ENCODE data around the gene SPATA20.
A peak's percentile ranks its signal among the peaks of the same experiment; 100 is the strongest.

Gene SPATA20

GRCh38 chr17:50599606-50600005 lies 52.6 kb downstream of the SPATA20 start:
- no peak overlapping the region for H3K4me3 ChIP-seq (ENCODE audit: low read length)
- DNase-seq (ENCODE audit: low read depth), result no peak
- no peak for TF ChIP-seq CTCF (conservative IDR thresholded peaks at IDR 0.05; ENCODE audit: low read depth, low read length)

- no peak for DNase-seq (ENCODE audit: low read depth)
Measured at GRCh38 chr17:50601823-50602375, 54.9 kb downstream of the SPATA20 start.

GRCh38 chr17:50602836-50603235 lies 55.9 kb downstream of the SPATA20 start:
- DNase-seq (ENCODE audit: low read depth), result no peak
- H3K4me3 ChIP-seq (ENCODE audit: low read length), result no peak overlapping the region
- TF ChIP-seq CTCF (conservative IDR thresholded peaks at IDR 0.05; ENCODE audit: low read depth, low read length), result no peak

More at GRCh38 chr17:50601823-50602375, 54.9 kb downstream of the SPATA20 start:
- TF ChIP-seq CTCF (conservative IDR thresholded peaks at IDR 0.05; ENCODE audit: low read depth, low read length), result no peak
- no peak overlapping the region for H3K4me3 ChIP-seq (ENCODE audit: low read length)

GRCh38 chr17:50603340-50603739 lies 56.4 kb downstream of the SPATA20 start:
- H3K4me3 ChIP-seq (ENCODE audit: low read length), result no peak overlapping the region
- TF ChIP-seq CTCF (conservative IDR thresholded peaks at IDR 0.05; ENCODE audit: low read depth, low read length), result peak; percentile 23
- DNase-seq (ENCODE audit: low read depth), result no peak

GRCh38 chr17:50604513-50604912 lies 57.5 kb downstream of the SPATA20 start:
- no peak for TF ChIP-seq CTCF (conservative IDR thresholded peaks at IDR 0.05; ENCODE audit: low read depth, low read length)
- peak; percentile 15 for DNase-seq (ENCODE audit: low read depth)
- no peak overlapping the region for H3K4me3 ChIP-seq (ENCODE audit: low read length)

GRCh38 chr17:50605429-50605828 lies 58.5 kb downstream of the SPATA20 start:
- DNase-seq (ENCODE audit: low read depth), result no peak
- no peak for TF ChIP-seq CTCF (conservative IDR thresholded peaks at IDR 0.05; ENCODE audit: low read depth, low read length)
- H3K4me3 ChIP-seq (ENCODE audit: low read length), result no peak overlapping the region

Data from retinal pigment epithelial cell (primary cell).